Astrocyte of the spinal cord (primary cell): ENCODE data around the gene RNF212B.

Source experiments
- DNase-seq: peaks from one replicate; pipeline ENCODE4 v3.0.0; 2011; ENCODE audit warnings: low read depth, low spot score
- H3K4me3 ChIP-seq: 2 replicates; pipeline ENCODE4 v1.5.1; 2011; ENCODE audit warnings: low read depth, mild to moderate bottlenecking, low read length, moderate library complexity
- CTCF ChIP-seq: IDR thresholded peaks from 2 replicates; pipeline ENCODE4 v1.5.1; 2012; ENCODE audit warnings: low read depth, mild to moderate bottlenecking, low read length, inconsistent platforms
- in situ Hi-C: cut with HindIII; loops from 2 replicates; pipeline ENCODE4 v1.10.0; 2017; ENCODE audit warnings: low sequenced_read_pairs

RNF212B gene

GRCh38 chr14:23284654-23285529, 47.2 kb downstream of the RNF212B start:
- no peak for DNase-seq
- H3K4me3 ChIP-seq, result peak overlapping the region; percentile 95
- TF ChIP-seq CTCF, result no peak
- in situ Hi-C loops, result no loop called here

- in situ Hi-C loops, result no loop called here
- TF ChIP-seq CTCF, result no peak
- peak overlapping the region; percentile 95 for H3K4me3 ChIP-seq
- DNase-seq, result no peak
These were observed 47.8 kb downstream of the RNF212B start for GRCh38 chr14:23285530-23286019.

DNA sequence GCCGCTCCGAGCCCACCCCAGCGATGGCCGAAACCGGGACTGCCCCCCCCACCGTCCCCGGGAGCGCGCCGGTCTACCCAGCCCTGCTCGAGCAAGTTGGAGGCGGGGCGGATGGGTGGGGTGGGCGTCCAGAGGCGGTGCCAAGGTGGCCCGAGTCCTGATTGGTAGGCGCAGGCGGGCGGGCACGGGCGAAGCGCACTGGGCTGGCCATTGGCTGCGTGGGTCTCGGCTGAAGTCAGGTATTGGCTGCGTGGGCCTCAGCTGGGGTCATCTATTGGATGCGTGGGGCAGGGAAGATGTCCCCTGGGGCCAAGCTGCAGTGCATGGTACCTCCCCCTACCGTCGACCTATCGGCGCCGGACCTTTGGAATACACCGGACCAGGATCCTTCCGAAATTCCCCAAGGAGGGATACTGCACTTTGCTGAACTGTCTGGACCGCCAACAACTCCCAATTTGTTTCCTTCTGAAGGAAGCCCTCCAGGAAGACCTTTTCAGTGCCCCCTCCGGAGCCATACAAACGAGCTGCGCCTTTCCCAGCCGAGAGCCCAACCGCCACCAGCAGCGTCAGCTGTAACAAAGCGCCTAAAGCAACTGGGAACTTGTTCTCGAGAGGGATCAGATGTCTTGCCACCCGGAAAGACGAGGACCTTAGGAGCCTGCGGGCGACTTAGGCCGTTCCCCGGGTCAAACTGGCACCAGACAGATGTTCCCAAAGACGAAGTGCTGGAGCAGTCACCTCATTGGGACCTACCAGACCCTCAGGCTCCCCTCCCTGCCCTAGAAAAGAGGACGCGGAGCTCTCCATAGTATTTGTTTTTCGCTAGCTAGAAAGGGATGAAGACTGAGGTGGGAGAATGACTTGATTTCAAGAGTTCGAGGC, 48.5 kb downstream of the RNF212B start, which contains the start of gene HOMEZ:
HOMEZ (minus strand) TSS at position 113 of the 882 bp plus-strand sequence. CDS start 180 bp downstream, outside the sequence.
- peak; percentile 3 for TF ChIP-seq CTCF
- DNase-seq, result peak; percentile 98
- H3K4me3 ChIP-seq, result peak within 1 kb of the TSS; percentile 95
- in situ Hi-C loops, result no loop called here

DNA sequence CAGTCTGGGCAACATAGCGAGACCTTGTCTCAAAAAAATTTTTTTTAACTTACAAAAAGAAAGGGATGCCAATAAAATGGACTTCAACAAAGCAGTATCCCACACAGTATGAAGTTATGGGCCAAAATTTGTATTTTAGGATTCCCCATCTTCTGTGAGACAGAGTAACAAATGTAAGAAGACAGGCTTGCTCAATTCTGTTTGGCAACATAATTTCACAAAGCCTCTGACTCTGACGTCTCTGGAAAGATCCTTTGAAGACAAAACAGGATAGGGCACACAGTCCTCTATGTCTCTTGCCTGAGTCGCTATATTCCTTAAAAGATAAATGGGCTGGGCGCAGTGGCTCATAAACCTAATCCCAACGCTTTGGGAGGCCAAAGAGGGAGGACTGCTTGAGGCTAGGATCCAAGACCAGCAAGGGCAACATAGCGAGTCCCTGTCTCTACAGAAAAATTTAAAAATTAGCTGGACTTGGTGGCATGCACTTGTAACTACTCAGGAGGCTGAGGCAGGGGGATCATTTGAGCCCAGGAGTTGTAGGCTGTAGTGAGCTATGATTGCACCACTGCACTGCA, 49.3 kb downstream of the RNF212B start:
- DNase-seq, result no peak
- H3K4me3 ChIP-seq, result peak overlapping the region; percentile 95
- in situ Hi-C loops, result no loop called here
- no peak for TF ChIP-seq CTCF

GRCh38 chr14:23294734-23295561, 57.2 kb downstream of the RNF212B start:
- in situ Hi-C loops, result no loop called here
- peak; percentile 84 for TF ChIP-seq CTCF
- DNase-seq, result peak; percentile 50
- no peak overlapping the region for H3K4me3 ChIP-seq
